ENCODE results near the gene AHSP. TPM values are rescaled to one million over a fixed set of nuclear protein-coding genes. Genes with fewer than 3 reads are reported as not detected.

Gene AHSP
- total RNA-seq, 1 donor from 2014 or later, result not detected

DNA sequence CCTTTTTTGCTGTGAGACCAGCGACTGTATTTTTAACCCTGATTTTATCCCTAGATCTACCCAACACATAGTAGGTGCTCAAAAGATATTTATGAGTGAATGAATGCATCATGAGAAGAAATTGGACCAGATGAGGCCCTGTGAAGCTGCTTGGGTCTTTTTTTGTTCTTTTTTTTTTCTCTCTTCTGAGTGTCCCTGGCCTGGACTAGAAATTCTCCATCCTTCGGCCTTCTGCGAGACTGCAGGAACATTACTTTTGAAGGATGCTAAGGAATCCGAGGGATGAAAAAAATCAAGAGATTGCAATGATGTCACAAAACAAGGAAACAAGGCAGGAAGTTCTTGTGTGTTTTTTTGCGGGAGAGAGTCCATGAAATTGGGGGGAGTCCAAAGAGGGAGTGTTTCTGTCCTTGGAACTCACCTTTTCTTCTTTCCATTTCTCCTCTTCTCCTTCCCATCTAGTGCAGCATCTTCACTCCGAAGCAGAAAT is 18.9 kb upstream of the AHSP start:
- Histone ChIP-seq H3K27ac (replicated peaks) (peak overlapping the region; percentile 96), H3K27me3 (ENCODE audit: low read depth) (no peaks in the 10 kb centered on the region), H3K4me3 (peak overlapping the region; percentile 95), H3K36me3 (peaks cover 12% of the 10 kb centered on the region), H3K4me1 (peaks cover 65% of the 10 kb centered on the region), H3K9me3 (replicated peaks) (no peaks in the 10 kb centered on the region)
- TF ChIP-seq, protein P1, sequence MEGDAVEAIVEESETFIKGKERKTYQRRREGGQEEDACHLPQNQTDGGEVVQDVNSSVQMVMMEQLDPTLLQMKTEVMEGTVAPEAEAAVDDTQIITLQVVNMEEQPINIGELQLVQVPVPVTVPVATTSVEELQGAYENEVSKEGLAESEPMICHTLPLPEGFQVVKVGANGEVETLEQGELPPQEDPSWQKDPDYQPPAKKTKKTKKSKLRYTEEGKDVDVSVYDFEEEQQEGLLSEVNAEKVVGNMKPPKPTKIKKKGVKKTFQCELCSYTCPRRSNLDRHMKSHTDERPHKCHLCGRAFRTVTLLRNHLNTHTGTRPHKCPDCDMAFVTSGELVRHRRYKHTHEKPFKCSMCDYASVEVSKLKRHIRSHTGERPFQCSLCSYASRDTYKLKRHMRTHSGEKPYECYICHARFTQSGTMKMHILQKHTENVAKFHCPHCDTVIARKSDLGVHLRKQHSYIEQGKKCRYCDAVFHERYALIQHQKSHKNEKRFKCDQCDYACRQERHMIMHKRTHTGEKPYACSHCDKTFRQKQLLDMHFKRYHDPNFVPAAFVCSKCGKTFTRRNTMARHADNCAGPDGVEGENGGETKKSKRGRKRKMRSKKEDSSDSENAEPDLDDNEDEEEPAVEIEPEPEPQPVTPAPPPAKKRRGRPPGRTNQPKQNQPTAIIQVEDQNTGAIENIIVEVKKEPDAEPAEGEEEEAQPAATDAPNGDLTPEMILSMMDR (IDR thresholded peaks at IDR 0.05; ENCODE audit: borderline replicate concordance), result no peak
- no peak for DNase-seq
- intact Hi-C loops (cut with micrococcal nuclease), result no loop called here

DNA sequence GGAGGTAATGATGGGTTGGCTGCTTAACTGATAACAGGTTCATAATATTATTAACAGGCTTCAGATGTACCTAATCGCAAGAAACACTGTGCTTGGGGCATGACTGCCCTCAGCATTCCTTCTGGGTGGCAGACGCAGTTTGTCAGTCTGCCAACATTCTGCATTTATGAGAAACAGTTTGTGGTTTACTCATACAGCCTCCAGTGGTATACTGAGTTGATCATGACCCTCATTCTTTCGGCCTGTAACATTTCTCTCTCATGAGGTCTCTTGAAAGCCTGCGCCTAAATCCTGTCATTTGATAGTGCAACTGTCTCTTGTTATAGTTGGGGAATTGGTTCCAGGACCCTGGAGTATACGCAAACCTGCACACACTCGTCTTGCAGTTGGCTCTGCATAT is 14.6 kb upstream of the AHSP start:
- no peak overlapping the region for H3K27ac ChIP-seq (replicated peaks)
- H3K4me3 ChIP-seq, result no peak overlapping the region
- no peaks in the 10 kb centered on the region for H3K27me3 ChIP-seq (ENCODE audit: low read depth)
- TF ChIP-seq, protein P1 (IDR thresholded peaks at IDR 0.05; ENCODE audit: borderline replicate concordance), result no peak
- no peak for DNase-seq
- peaks cover 21% of the 10 kb centered on the region for H3K4me1 ChIP-seq
- no peaks in the 10 kb centered on the region for H3K36me3 ChIP-seq
- intact Hi-C loops (cut with micrococcal nuclease), result no loop called here
- H3K9me3 ChIP-seq (replicated peaks), result no peaks in the 10 kb centered on the region

DNA sequence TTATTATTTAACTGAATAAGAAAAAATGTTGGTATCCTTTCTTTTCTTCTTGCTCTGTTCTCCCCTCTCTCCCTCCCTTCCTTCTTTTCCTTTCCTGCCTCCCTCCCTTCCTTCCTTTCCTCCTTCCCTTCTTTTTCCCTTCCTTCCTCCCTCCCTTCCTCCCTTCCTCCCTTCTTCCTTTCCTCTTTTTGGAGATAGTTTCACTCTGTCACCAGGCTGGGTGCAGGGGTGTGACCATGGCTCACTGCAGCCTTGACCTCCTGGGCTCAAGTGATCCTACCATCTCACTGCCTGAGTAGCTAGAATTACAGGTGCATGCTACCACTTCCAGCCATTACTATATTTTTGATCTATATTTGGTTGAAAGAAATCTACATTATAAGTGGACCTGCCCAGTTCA is 13.8 kb upstream of the AHSP start:
- Histone ChIP-seq H3K9me3 (replicated peaks) (no peaks in the 10 kb centered on the region), H3K27me3 (ENCODE audit: low read depth) (no peaks in the 10 kb centered on the region), H3K27ac (replicated peaks) (no peak overlapping the region), H3K4me3 (no peak overlapping the region), H3K36me3 (no peaks in the 10 kb centered on the region), H3K4me1 (peaks cover 13% of the 10 kb centered on the region)
- intact Hi-C loops (cut with micrococcal nuclease), result no loop called here
- no peak for DNase-seq
- TF ChIP-seq, protein P1 (IDR thresholded peaks at IDR 0.05; ENCODE audit: borderline replicate concordance), result no peak

DNA sequence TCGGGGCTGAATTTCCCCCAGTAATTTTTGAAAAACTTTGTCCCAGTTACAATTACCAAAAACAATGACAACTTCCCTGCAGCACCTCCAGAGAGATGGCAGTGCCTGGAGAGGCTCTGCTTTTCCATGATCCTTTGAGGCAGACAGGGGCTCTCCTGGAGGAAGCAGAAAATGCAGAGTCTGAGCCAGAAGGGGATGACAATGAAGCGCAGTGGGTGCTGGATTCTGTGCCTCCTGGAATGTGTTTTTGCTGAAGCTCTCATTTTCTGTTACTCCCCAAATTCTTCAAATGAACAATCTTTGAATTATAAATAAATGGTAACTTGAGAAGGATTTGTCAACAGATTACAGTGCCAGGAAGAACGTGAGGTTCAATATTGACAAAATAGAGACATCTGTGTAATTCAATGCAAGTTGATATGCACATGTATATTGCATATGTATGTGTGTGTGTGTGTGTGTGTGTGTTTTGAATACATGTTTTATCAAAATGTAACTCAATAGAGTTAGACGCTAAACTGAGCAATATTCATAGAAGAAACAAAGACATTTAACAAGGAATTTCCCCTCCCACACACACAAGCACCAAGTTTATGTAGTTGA is 9.8 kb upstream of the AHSP start:
- H3K36me3 ChIP-seq, result no peaks in the 10 kb centered on the region
- H3K4me1 ChIP-seq, result no peaks in the 10 kb centered on the region
- DNase-seq, result no peak
- H3K9me3 ChIP-seq (replicated peaks), result no peaks in the 10 kb centered on the region
- no peak overlapping the region for H3K27ac ChIP-seq (replicated peaks)
- no peaks in the 10 kb centered on the region for H3K27me3 ChIP-seq (ENCODE audit: low read depth)
- TF ChIP-seq, protein P1 (IDR thresholded peaks at IDR 0.05; ENCODE audit: borderline replicate concordance), result no peak
- intact Hi-C loops (cut with micrococcal nuclease), result no loop called here
- no peak overlapping the region for H3K4me3 ChIP-seq

DNA sequence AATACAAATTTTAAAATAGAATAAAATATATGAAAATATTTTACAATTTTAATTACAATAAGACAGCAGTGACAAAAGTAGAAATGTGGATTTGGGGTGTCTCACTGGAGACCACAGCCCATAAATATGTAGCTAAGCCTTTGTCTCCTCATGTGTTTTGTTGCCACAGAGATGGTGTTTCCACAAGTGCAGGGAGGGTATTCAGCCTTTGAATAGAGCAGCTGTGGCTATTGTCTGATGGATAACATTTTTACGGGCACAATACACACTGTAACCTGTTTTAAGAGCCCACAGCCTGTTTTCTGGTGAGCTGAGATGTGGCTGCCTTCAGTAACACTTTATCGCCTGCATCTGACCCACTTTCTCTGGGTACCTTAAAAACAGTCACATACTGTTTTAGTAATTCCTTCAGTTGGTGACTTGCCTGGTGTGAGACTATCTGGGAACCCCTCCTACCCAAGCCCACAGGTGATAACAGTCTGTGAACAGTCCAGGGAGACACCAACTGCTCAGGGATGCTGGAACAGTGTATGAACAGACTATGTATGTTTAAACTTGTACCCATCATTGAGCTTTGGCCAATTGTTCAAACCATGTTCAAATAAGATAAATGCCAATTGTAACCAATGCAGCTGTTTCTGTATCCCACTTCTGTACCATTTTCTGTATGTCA is 7.8 kb upstream of the AHSP start:
- intact Hi-C loops (cut with micrococcal nuclease), result no loop called here
- no peaks in the 10 kb centered on the region for H3K9me3 ChIP-seq (replicated peaks)
- H3K27me3 ChIP-seq (ENCODE audit: low read depth), result no peaks in the 10 kb centered on the region
- no peaks in the 10 kb centered on the region for H3K4me1 ChIP-seq
- H3K4me3 ChIP-seq, result no peak overlapping the region
- DNase-seq, result no peak
- no peaks in the 10 kb centered on the region for H3K36me3 ChIP-seq
- H3K27ac ChIP-seq (replicated peaks), result no peak overlapping the region
- TF ChIP-seq, protein P1 (IDR thresholded peaks at IDR 0.05; ENCODE audit: borderline replicate concordance), result no peak

Measured in left ventricle myocardium inferior (tissue), 1 donor.